Lower lobe of right lung (tissue), 2 donors: ENCODE data around the gene EGFL6. TPM values are rescaled to one million over a fixed set of nuclear protein-coding genes. Genes with fewer than 3 reads are reported as not detected.

ENCODE experiments used
- ATAC-seq, 2 donors: fragments of 200-7000 bp; cut with Tn5 transposase; one replicate each; pipeline ENCODE4 v1.9.1; 2020 to 2022; ENCODE audit warnings: mild to moderate bottlenecking in 2 of 2, moderate library complexity in 2 of 2
- DNase-seq: peaks from one replicate; pipeline ENCODE4 v3.0.0-alpha.2; 2020
- H3K27ac ChIP-seq: fragments of 200-600 bp; one replicate; pipeline ENCODE4 v1.8.0; 2022
- H3K27me3 ChIP-seq: fragments of 200-600 bp; one replicate; pipeline ENCODE4 v1.8.0; 2022; ENCODE audit warnings: low read depth
- H3K36me3 ChIP-seq: fragments of 200-600 bp; one replicate; pipeline ENCODE4 v1.8.0; 2022; ENCODE audit warnings: mild to moderate bottlenecking
- H3K4me1 ChIP-seq: fragments of 200-600 bp; one replicate; pipeline ENCODE4 v1.8.0; 2022
- H3K4me3 ChIP-seq: fragments of 200-600 bp; one replicate; pipeline ENCODE4 v1.8.0; 2022; ENCODE audit warnings: mild to moderate bottlenecking
- H3K9me3 ChIP-seq: fragments of 200-600 bp; one replicate; pipeline ENCODE4 v1.8.0; 2022
- CTCF ChIP-seq: fragments of 200-600 bp; IDR thresholded peaks from one replicate; pipeline ENCODE4 v1.8.0; 2022; ENCODE audit warnings: antibody characterized with exemption, mild to moderate bottlenecking
- intact Hi-C: fragments of 100-400 bp; cut with DNase I; formaldehyde crosslinking; loops from one replicate; pipeline ENCODE4 v1.11.0; 2022
- total RNA-seq: library from RNA; stranded (reverse); fragmentation: NEBNext Ultra II Directional; extraction: Animal tissue kit (Norgen Biotek cat#: 25700); gene quantifications from one replicate; pipeline ENCODE4 v1.2.1, GENCODE V29; 2021
- donor health status: DM: no; HTN: yes; CAD: no; lungs with severe emphysema.

The EGFL6 gene
- total RNA-seq, 1 donor from 2014 or later, result 9.3 TPM

DNA sequence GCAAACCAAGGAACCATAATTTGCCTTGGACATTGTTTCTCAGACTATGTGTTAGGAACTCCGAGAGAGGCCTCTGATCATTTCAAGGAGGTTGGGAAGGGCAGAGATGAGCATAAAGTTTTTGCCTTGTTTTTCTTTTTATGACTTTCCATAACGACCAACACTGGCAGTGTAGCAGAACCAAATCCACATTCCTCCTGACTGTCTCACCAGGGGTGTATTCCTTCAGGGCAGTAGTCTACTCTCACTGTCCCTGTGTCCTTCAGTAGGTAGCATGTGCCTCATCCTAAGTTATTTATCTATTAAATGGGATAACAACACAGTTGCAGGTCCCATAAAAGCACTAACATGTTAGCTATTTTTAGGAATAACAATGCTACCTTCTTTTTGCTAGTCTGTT, 20.8 kb downstream of the EGFL6 start:
- no peak for TF ChIP-seq CTCF
- Histone ChIP-seq H3K4me3 (no peak overlapping the region), H3K9me3 (no peaks in the 10 kb centered on the region), H3K27me3 (no peaks in the 10 kb centered on the region), H3K27ac (no peak overlapping the region), H3K36me3 (no peaks in the 10 kb centered on the region), H3K4me1 (no peaks in the 10 kb centered on the region)
- intact Hi-C loops, result no loop called here
- no peak for ATAC-seq
- DNase-seq, result no peak

- DNase-seq, result no peak
- intact Hi-C loops, result no loop called here
- no peaks in the 10 kb centered on the region for H3K4me1 ChIP-seq
- no peaks in the 10 kb centered on the region for H3K27me3 ChIP-seq
- no peak overlapping the region for H3K4me3 ChIP-seq
- no peak for ATAC-seq
- no peaks in the 10 kb centered on the region for H3K36me3 ChIP-seq
- no peak overlapping the region for H3K27ac ChIP-seq
- TF ChIP-seq CTCF, result no peak
- no peaks in the 10 kb centered on the region for H3K9me3 ChIP-seq
These were observed 21.5 kb downstream of the EGFL6 start for GRCh38 chrX:13590914-13591313.

DNA sequence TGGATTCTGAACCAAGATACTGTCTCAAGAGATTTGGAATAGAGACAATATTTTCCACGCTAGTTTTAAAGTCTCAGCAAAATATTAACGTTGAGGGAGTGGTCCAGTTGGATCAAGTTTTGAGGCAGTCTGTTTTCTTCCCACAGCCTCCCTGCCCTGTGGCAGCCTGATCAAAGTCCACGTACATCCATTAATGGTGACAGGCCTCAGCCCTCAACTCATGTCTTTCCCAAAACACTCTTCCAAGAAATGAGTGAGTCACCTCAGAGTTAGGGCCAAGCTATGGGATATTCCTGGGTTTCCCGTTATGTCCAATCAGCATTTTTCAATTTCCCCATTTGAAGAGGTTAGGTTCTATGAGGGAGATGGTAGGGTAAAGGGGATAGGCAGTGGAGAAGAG, 28.5 kb downstream of the EGFL6 start:
- H3K27me3 ChIP-seq, result no peaks in the 10 kb centered on the region
- intact Hi-C loops, result no loop called here
- no peak for TF ChIP-seq CTCF
- no peaks in the 10 kb centered on the region for H3K36me3 ChIP-seq
- H3K27ac ChIP-seq, result no peak overlapping the region
- ATAC-seq, result peak in 1 of 2 donors; percentile 42
- H3K4me1 ChIP-seq, result no peaks in the 10 kb centered on the region
- DNase-seq, result no peak
- no peaks in the 10 kb centered on the region for H3K9me3 ChIP-seq
- H3K4me3 ChIP-seq, result no peak overlapping the region

DNA sequence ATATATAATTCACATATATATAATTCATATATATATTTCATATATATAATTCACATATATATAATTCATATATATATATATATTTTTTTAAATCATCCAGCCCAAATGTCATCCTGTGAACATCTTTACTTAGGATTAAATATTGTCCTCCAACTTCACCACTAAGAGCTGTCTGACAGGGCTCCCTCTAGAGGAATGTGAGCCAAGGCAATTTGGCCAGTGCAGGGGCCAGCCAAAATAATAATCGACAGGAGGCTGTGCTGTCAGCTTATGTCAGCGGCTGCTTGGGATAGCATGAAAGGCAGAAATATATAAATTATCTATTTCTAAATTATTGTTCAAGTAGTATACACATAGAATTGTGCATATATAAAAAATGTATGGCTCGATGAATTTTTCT, 29.5 kb downstream of the EGFL6 start:
- DNase-seq (no peak), ATAC-seq (no peak)
- intact Hi-C loops, result no loop called here
- no peaks in the 10 kb centered on the region for H3K36me3 ChIP-seq
- H3K4me1 ChIP-seq, result no peaks in the 10 kb centered on the region
- no peak overlapping the region for H3K4me3 ChIP-seq
- H3K9me3 ChIP-seq, result no peaks in the 10 kb centered on the region
- no peak overlapping the region for H3K27ac ChIP-seq
- TF ChIP-seq CTCF, result no peak
- H3K27me3 ChIP-seq, result no peaks in the 10 kb centered on the region

DNA sequence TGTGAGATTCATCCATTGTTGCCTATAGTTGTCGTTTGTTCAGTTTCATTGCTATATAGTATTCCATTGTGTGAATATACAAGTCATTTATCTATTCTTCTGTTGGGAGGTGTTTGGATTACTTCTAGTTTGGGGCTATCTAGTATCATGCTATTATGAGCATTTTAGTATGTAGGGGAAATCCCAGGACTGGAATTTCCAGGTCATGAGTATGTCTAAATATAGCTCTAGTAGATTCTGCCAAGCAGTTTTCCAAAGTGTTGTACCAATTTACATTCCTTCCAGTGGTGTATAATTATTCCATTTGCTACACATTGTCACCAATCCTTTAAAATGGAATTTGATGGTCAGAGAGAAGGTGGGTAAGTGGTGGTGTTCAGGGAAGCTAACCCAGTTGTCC, 30.1 kb downstream of the EGFL6 start:
- TF ChIP-seq CTCF, result no peak
- Histone ChIP-seq H3K27me3 (no peaks in the 10 kb centered on the region), H3K27ac (no peak overlapping the region), H3K9me3 (no peaks in the 10 kb centered on the region), H3K36me3 (no peaks in the 10 kb centered on the region), H3K4me1 (no peaks in the 10 kb centered on the region), H3K4me3 (no peak overlapping the region)
- ATAC-seq, result peak in 1 of 2 donors; percentile 28
- intact Hi-C loops, result no loop called here
- no peak for DNase-seq

DNA sequence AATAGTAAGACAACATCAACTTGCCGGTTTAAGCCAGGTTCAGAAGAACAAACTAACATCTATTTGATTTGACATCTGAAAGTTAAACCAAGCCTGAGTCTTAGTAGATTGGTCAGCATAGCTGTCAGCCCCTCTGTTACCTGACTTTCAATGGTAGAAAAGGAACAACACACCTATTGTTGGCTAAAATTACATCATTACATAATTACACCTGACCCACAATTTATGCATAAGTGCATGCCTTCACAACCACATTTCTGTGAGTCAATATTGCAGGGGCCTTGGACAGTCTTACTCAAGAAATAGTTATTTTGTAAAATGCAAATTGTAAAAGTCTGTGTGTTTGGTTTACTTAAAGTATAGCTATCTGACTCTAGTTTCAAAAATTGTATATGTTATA, 36.2 kb downstream of the EGFL6 start:
- H3K36me3 ChIP-seq, result no peaks in the 10 kb centered on the region
- H3K9me3 ChIP-seq, result no peaks in the 10 kb centered on the region
- H3K4me3 ChIP-seq, result no peak overlapping the region
- TF ChIP-seq CTCF, result no peak
- H3K4me1 ChIP-seq, result no peaks in the 10 kb centered on the region
- intact Hi-C loops, result no loop called here
- H3K27me3 ChIP-seq, result no peaks in the 10 kb centered on the region
- no peak overlapping the region for H3K27ac ChIP-seq
- no peak for DNase-seq
- ATAC-seq, result no peak
